BE2C (cell line): ENCODE data around the gene CHMP1A.

Experiments used
- DNase-seq: peaks from one replicate; pipeline ENCODE4 v3.0.0-alpha.2; 2020
- H3K27me3 ChIP-seq: fragments of 250-450 bp; sonication (Bioruptor Pico); 2 replicates; pipeline ENCODE4 v1.5.1; 2020; ENCODE audit warnings: mild to moderate bottlenecking
- H3K36me3 ChIP-seq: fragments of 250-450 bp; sonication (Bioruptor Pico); 2 replicates; pipeline ENCODE4 v1.5.1; 2020; ENCODE audit warnings: mild to moderate bottlenecking
- H3K4me1 ChIP-seq: fragments of 250-450 bp; sonication (Bioruptor Pico); 2 replicates; pipeline ENCODE4 v1.5.1; 2020
- H3K4me3 ChIP-seq: 2 replicates; pipeline ENCODE4 v1.5.1; 2011; ENCODE audit warnings: low read depth, low read length
- H3K9me3 ChIP-seq: fragments of 250-450 bp; sonication (Bioruptor Pico); 2 replicates; pipeline ENCODE4 v1.5.1; 2020
- TF ChIP-seq, protein P1 (sequence below): IDR thresholded peaks from 2 replicates; pipeline ENCODE4 v1.5.1; 2012; ENCODE audit warnings: mild to moderate bottlenecking, low read depth, low read length

CHMP1A gene

GRCh38 chr16:89599451-89599858 lies 58.1 kb downstream of the CHMP1A start:
- H3K4me3 ChIP-seq: no peak overlapping the region
- H3K27me3 ChIP-seq: no peaks in the 10 kb centered on the region
- no peaks in the 10 kb centered on the region for H3K9me3 ChIP-seq
- TF ChIP-seq, protein P1, sequence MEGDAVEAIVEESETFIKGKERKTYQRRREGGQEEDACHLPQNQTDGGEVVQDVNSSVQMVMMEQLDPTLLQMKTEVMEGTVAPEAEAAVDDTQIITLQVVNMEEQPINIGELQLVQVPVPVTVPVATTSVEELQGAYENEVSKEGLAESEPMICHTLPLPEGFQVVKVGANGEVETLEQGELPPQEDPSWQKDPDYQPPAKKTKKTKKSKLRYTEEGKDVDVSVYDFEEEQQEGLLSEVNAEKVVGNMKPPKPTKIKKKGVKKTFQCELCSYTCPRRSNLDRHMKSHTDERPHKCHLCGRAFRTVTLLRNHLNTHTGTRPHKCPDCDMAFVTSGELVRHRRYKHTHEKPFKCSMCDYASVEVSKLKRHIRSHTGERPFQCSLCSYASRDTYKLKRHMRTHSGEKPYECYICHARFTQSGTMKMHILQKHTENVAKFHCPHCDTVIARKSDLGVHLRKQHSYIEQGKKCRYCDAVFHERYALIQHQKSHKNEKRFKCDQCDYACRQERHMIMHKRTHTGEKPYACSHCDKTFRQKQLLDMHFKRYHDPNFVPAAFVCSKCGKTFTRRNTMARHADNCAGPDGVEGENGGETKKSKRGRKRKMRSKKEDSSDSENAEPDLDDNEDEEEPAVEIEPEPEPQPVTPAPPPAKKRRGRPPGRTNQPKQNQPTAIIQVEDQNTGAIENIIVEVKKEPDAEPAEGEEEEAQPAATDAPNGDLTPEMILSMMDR: peak; percentile 52
- no peaks in the 10 kb centered on the region for H3K36me3 ChIP-seq
- H3K4me1 ChIP-seq: peaks cover 3% of the 10 kb centered on the region; the same call in 1 of the 2 replicates
- peak; percentile 70 for DNase-seq

- TF ChIP-seq, protein P1: no peak
- no peaks in the 10 kb centered on the region for H3K27me3 ChIP-seq
- H3K4me3 ChIP-seq: no peak overlapping the region
- no peaks in the 10 kb centered on the region for H3K36me3 ChIP-seq
- H3K4me1 ChIP-seq: peaks cover 3% of the 10 kb centered on the region; the same call in 1 of the 2 replicates
- H3K9me3 ChIP-seq: no peaks in the 10 kb centered on the region
- no peak for DNase-seq
Measured at GRCh38 chr16:89598199-89598598, 59.3 kb downstream of the CHMP1A start.

DNA sequence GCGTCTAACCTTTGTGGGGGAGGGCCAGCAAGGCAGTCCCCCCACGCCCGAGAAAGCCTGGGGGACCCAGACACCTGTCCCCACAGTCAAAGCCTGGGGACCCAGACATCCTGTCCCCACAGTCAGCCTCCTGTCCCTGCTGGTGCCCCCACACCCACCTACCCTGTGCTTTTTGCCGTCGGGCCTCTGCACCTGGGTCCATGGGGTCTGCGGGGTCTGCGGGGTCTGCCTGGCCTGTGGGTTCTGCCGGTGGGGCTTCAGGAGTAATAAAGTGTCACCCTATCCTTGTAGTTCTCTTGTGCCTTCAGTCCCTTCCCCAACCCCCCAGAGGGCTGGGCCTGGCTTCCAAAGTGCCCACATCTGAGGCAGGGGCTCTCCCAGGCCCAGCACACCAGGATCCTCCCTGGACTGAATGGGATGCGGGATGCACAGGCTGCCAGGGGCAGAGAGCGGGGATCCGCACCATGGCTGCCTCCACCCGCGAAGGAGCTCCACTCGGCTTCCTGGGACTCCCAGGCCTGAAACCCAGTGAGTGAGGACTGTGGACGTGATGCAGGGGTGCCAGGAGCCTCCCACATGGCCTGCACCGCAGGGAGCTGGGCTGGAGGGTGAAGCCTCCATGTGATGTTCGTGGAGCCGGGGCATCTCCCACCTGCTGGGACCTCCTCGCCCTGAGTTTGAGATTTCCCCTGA lies 60.4 kb downstream of the CHMP1A start:
- no peak overlapping the region for H3K4me3 ChIP-seq
- peaks cover 1% of the 10 kb centered on the region; the same call in 1 of the 2 replicates for H3K4me1 ChIP-seq
- no peaks in the 10 kb centered on the region for H3K27me3 ChIP-seq
- DNase-seq: no peak
- TF ChIP-seq, protein P1: no peak
- no peaks in the 10 kb centered on the region for H3K36me3 ChIP-seq
- H3K9me3 ChIP-seq: no peaks in the 10 kb centered on the region

- Histone ChIP-seq H3K36me3 (no peaks in the 10 kb centered on the region), H3K27me3 (no peaks in the 10 kb centered on the region), H3K9me3 (no peaks in the 10 kb centered on the region), H3K4me1 (no peaks in the 10 kb centered on the region), H3K4me3 (no peak overlapping the region)
- TF ChIP-seq, protein P1: no peak
- DNase-seq: no peak
Measured at GRCh38 chr16:89596061-89596689, 61.3 kb downstream of the CHMP1A start.

GRCh38 chr16:89595330-89596060 lies 62.0 kb downstream of the CHMP1A start:
- TF ChIP-seq, protein P1: no peak
- Histone ChIP-seq H3K9me3 (no peaks in the 10 kb centered on the region), H3K36me3 (no peaks in the 10 kb centered on the region), H3K4me1 (no peaks in the 10 kb centered on the region), H3K27me3 (no peaks in the 10 kb centered on the region), H3K4me3 (no peak overlapping the region)
- DNase-seq: no peak
